AML-193 (cell line): ENCODE data around the gene NACC2.

Experiments
- DNase-seq, 2 experiments: peaks; one replicate each; lab custom pipeline; 2025; lab: John Stamatoyannopoulos, UW

NACC2 gene

GRCh38 chr9:135961277-135961715 lies 133.8 kb downstream of the NACC2 start, which contains the start of gene UBAC1:
Gene UBAC1, minus strand, starts transcription at chr9:135961373. Its CDS starts 211 bp downstream, at chr9:135961162.
- peak; percentile 88 to 92 for DNase-seq

- peak; percentile 24 to 28 for DNase-seq
Observed at GRCh38 chr9:135960411-135961276, 134.4 kb downstream of the NACC2 start.

GRCh38 chr9:135959814-135960213 lies 135.3 kb downstream of the NACC2 start:
- DNase-seq = no peak

GRCh38 chr9:135958485-135958884 lies 136.6 kb downstream of the NACC2 start:
- peak; percentile 39 to 41 for DNase-seq

GRCh38 chr9:135957431-135957830 lies 137.7 kb downstream of the NACC2 start:
- DNase-seq = no peak

- no peak for DNase-seq
Observed at GRCh38 chr9:135956802-135957174, 138.3 kb downstream of the NACC2 start.
